Measurements from ENCODE around the gene MICU1. TPM values are rescaled to one million over a fixed set of nuclear protein-coding genes. Genes with fewer than 3 reads are reported as not detected.

MICU1 gene
- total RNA-seq, 2 experiments from 2014 or later, result 9.4 to 12.1 TPM

- Mint-ChIP-seq H3K36me3 (ENCODE audit: low read depth) (no peaks in the 10 kb centered on the region), H3K27me3 (no peaks in the 10 kb centered on the region), H3K4me3 (no peak overlapping the region), H3K4me1 (ENCODE audit: low read depth) (peaks cover 4% of the 10 kb centered on the region), H3K27ac (no peak overlapping the region), H3K9me3 (no peaks in the 10 kb centered on the region)
- POLR2A ChIA-PET, result no interaction called here
- H3K4me3 ChIP-seq (ENCODE audit: low read length), result no peak overlapping the region
- no peak for DNase-seq
- no peaks in the 10 kb centered on the region for H3K4me1 ChIP-seq (ENCODE audit: insufficient read depth, low read length)
- H3K27ac ChIP-seq (ENCODE audit: low read depth in 1 of 2, low read length in 2 of 2), result no peak overlapping the region
- CTCF ChIA-PET, result no interaction called here
- no peaks in the 10 kb centered on the region for H3K27me3 ChIP-seq (ENCODE audit: control insufficient read depth in 1 of 2, insufficient read depth in 2 of 2, low read length in 2 of 2)
- H3K36me3 ChIP-seq (ENCODE audit: insufficient read depth, low read length), result no peaks in the 10 kb centered on the region
- intact Hi-C loops (cut with DNase I, micrococcal nuclease), result no loop called here
- no peaks in the 10 kb centered on the region for H3K9me3 ChIP-seq (ENCODE audit: control insufficient read depth in 1 of 2, insufficient read depth in 1 of 2, low read length in 2 of 2)
- TF ChIP-seq, protein P1, sequence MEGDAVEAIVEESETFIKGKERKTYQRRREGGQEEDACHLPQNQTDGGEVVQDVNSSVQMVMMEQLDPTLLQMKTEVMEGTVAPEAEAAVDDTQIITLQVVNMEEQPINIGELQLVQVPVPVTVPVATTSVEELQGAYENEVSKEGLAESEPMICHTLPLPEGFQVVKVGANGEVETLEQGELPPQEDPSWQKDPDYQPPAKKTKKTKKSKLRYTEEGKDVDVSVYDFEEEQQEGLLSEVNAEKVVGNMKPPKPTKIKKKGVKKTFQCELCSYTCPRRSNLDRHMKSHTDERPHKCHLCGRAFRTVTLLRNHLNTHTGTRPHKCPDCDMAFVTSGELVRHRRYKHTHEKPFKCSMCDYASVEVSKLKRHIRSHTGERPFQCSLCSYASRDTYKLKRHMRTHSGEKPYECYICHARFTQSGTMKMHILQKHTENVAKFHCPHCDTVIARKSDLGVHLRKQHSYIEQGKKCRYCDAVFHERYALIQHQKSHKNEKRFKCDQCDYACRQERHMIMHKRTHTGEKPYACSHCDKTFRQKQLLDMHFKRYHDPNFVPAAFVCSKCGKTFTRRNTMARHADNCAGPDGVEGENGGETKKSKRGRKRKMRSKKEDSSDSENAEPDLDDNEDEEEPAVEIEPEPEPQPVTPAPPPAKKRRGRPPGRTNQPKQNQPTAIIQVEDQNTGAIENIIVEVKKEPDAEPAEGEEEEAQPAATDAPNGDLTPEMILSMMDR (IDR thresholded peaks at IDR 0.05), result no peak
- ATAC-seq (ENCODE audit: poor library complexity), result no peak
Observed at GRCh38 chr10:72574636-72575035, 51.2 kb downstream of the MICU1 start.

- no peaks in the 10 kb centered on the region for H3K9me3 Mint-ChIP-seq
- Histone ChIP-seq H3K36me3 (ENCODE audit: insufficient read depth, low read length) (no peaks in the 10 kb centered on the region), H3K4me3 (ENCODE audit: low read length) (no peak overlapping the region), H3K27ac (ENCODE audit: low read depth in 1 of 2, low read length in 2 of 2) (no peak overlapping the region), H3K27me3 (ENCODE audit: control insufficient read depth in 1 of 2, insufficient read depth in 2 of 2, low read length in 2 of 2) (no peaks in the 10 kb centered on the region), H3K4me1 (ENCODE audit: insufficient read depth, low read length) (no peaks in the 10 kb centered on the region), H3K9me3 (ENCODE audit: control insufficient read depth in 1 of 2, insufficient read depth in 1 of 2, low read length in 2 of 2) (no peaks in the 10 kb centered on the region)
- ATAC-seq (ENCODE audit: poor library complexity) (no peak), DNase-seq (no peak)
- no peaks in the 10 kb centered on the region for H3K36me3 Mint-ChIP-seq (ENCODE audit: low read depth)
- H3K4me1 Mint-ChIP-seq (ENCODE audit: low read depth), result peaks cover 4% of the 10 kb centered on the region
- no peaks in the 10 kb centered on the region for H3K27me3 Mint-ChIP-seq
- H3K27ac Mint-ChIP-seq, result no peak overlapping the region
- TF ChIP-seq, protein P1 (IDR thresholded peaks at IDR 0.05), result no peak
- CTCF ChIA-PET, result no interaction called here
- intact Hi-C loops (cut with DNase I, micrococcal nuclease), result no loop called here
- POLR2A ChIA-PET, result no interaction called here
- H3K4me3 Mint-ChIP-seq, result no peak overlapping the region
Observed at GRCh38 chr10:72573079-72573478, 52.8 kb downstream of the MICU1 start.

GRCh38 chr10:72567889-72568640, 57.8 kb downstream of the MICU1 start:
- intact Hi-C loops (cut with DNase I, micrococcal nuclease), result no loop called here
- ChIA-PET CTCF (no interaction called here), POLR2A (no interaction called here)
- Histone ChIP-seq H3K9me3 (ENCODE audit: control insufficient read depth in 1 of 2, insufficient read depth in 1 of 2, low read length in 2 of 2) (no peaks in the 10 kb centered on the region), H3K36me3 (ENCODE audit: insufficient read depth, low read length) (peaks cover 7% of the 10 kb centered on the region), H3K27me3 (ENCODE audit: control insufficient read depth in 1 of 2, insufficient read depth in 2 of 2, low read length in 2 of 2) (no peaks in the 10 kb centered on the region), H3K4me3 (ENCODE audit: low read length) (no peak overlapping the region), H3K27ac (ENCODE audit: low read depth in 1 of 2, low read length in 2 of 2) (no peak overlapping the region), H3K4me1 (ENCODE audit: insufficient read depth, low read length) (no peaks in the 10 kb centered on the region)
- ATAC-seq (ENCODE audit: poor library complexity), result no peak
- TF ChIP-seq, protein P1 (IDR thresholded peaks at IDR 0.05), result no peak
- H3K4me1 Mint-ChIP-seq (ENCODE audit: low read depth), result peaks cover 6% of the 10 kb centered on the region
- no peaks in the 10 kb centered on the region for H3K27me3 Mint-ChIP-seq
- peaks cover 37% of the 10 kb centered on the region for H3K36me3 Mint-ChIP-seq (ENCODE audit: low read depth)
- H3K27ac Mint-ChIP-seq, result no peak overlapping the region
- DNase-seq, result no peak
- H3K9me3 Mint-ChIP-seq, result no peaks in the 10 kb centered on the region
- H3K4me3 Mint-ChIP-seq, result no peak overlapping the region
